Measurements from ENCODE around the gene CCDC192. TPM values are rescaled to one million over a fixed set of nuclear protein-coding genes. Genes with fewer than 3 reads are reported as not detected.

Gene CCDC192
- total RNA-seq, 2 experiments from 2014 or later = not detected

DNA sequence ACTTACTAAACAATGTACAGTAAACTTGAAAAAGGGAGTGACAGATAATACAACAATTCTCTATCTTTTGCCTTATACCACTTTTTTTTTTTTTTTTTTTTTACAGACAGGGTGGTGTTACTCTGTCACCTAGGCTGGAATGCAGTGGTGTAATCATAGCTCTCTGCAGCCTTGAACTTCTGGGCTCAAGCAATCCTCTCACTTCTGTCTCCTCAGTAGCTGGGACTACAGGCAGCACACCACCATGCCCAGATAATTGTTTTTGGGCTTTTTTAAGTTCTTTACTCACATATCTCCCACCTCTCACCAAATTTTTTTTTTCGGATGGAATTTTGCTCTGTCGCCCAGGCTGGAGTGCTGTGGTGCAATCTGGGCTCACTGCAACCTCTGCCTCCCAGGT is 208.4 kb downstream of the CCDC192 start:
- POLR2A ChIA-PET = no interaction called here
- no peak for TF ChIP-seq CTCF (IDR thresholded peaks at IDR 0.05)
- H3K27ac Mint-ChIP-seq = no peak overlapping the region
- Histone ChIP-seq H3K4me1 (ENCODE audit: insufficient read depth, low read length) (no peaks in the 10 kb centered on the region), H3K27me3 (ENCODE audit: control insufficient read depth in 1 of 2, insufficient read depth in 2 of 2, low read length in 2 of 2) (no peaks in the 10 kb centered on the region), H3K36me3 (ENCODE audit: insufficient read depth, low read length) (no peaks in the 10 kb centered on the region), H3K27ac (ENCODE audit: low read depth in 1 of 2, low read length in 2 of 2) (no peak overlapping the region), H3K4me3 (ENCODE audit: low read length) (no peak overlapping the region), H3K9me3 (ENCODE audit: control insufficient read depth in 1 of 2, insufficient read depth in 1 of 2, low read length in 2 of 2) (no peaks in the 10 kb centered on the region)
- H3K27me3 Mint-ChIP-seq = no peaks in the 10 kb centered on the region
- no peaks in the 10 kb centered on the region for H3K36me3 Mint-ChIP-seq (ENCODE audit: low read depth)
- peaks cover under 1% of the 10 kb centered on the region for H3K4me1 Mint-ChIP-seq (ENCODE audit: low read depth)
- intact Hi-C loops (cut with DNase I, micrococcal nuclease) = loop anchor here in 1 of 2 experiments (10.0 kb wide), 1 partner anchor 173 kb away; the partner anchor contains the start of gene SLC12A2
- no peak overlapping the region for H3K4me3 Mint-ChIP-seq
- ATAC-seq (ENCODE audit: poor library complexity) = no peak
- DNase-seq = no peak
- H3K9me3 Mint-ChIP-seq = no peaks in the 10 kb centered on the region
- CTCF ChIA-PET = no interaction called here

DNA sequence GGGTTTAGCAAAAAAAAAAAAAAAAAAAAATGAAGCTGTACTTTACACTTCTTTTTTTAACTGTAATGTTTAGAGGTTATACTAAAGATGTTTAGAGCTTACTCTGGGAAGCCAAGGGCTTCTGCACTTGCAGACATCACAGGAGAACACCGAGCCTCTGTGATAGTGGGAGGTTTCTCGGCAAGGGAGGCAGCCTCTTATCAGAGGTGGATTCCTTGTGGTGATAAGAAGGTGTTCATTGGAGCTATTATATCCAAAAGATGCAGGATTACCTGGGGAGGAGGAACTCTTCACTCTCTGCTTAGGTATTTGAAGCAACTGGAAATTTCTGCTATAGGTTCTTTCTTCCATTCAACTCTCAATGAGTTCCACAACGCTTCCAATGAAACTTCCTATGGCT is 209.2 kb downstream of the CCDC192 start:
- POLR2A ChIA-PET = no interaction called here
- H3K27me3 Mint-ChIP-seq = no peaks in the 10 kb centered on the region
- TF ChIP-seq CTCF (IDR thresholded peaks at IDR 0.05) = no peak
- H3K4me1 Mint-ChIP-seq (ENCODE audit: low read depth) = peaks cover 8% of the 10 kb centered on the region
- H3K4me3 Mint-ChIP-seq = no peak overlapping the region
- CTCF ChIA-PET = no interaction called here
- ATAC-seq (ENCODE audit: poor library complexity) = no peak
- no peak for DNase-seq
- no peak overlapping the region for H3K27ac Mint-ChIP-seq
- Histone ChIP-seq H3K4me1 (ENCODE audit: insufficient read depth, low read length) (no peaks in the 10 kb centered on the region), H3K9me3 (ENCODE audit: control insufficient read depth in 1 of 2, insufficient read depth in 1 of 2, low read length in 2 of 2) (no peaks in the 10 kb centered on the region), H3K4me3 (ENCODE audit: low read length) (no peak overlapping the region), H3K36me3 (ENCODE audit: insufficient read depth, low read length) (no peaks in the 10 kb centered on the region), H3K27me3 (ENCODE audit: control insufficient read depth in 1 of 2, insufficient read depth in 2 of 2, low read length in 2 of 2) (no peaks in the 10 kb centered on the region), H3K27ac (ENCODE audit: low read depth in 1 of 2, low read length in 2 of 2) (no peak overlapping the region)
- intact Hi-C loops (cut with DNase I, micrococcal nuclease) = loop anchor here in 1 of 2 experiments (10.0 kb wide), 1 partner anchor 172 kb away; the partner anchor contains the start of gene SLC12A2
- H3K9me3 Mint-ChIP-seq = no peaks in the 10 kb centered on the region
- no peaks in the 10 kb centered on the region for H3K36me3 Mint-ChIP-seq (ENCODE audit: low read depth)

- no peak overlapping the region for H3K4me3 ChIP-seq (ENCODE audit: low read length)
- DNase-seq (peak in 1 of 14 experiments; percentile 20), ATAC-seq (ENCODE audit: poor library complexity) (no peak)
- ChIA-PET POLR2A (interaction anchor here (0.5 kb wide), 1 partner anchor 25 kb away, joined by 3 read pairs; no protein-coding TSS in a partner anchor), CTCF (no interaction called here)
- no peak for TF ChIP-seq CTCF (IDR thresholded peaks at IDR 0.05)
- no peaks in the 10 kb centered on the region for H3K4me1 ChIP-seq (ENCODE audit: insufficient read depth, low read length)
- no peaks in the 10 kb centered on the region for H3K9me3 ChIP-seq (ENCODE audit: control insufficient read depth in 1 of 2, insufficient read depth in 1 of 2, low read length in 2 of 2)
- H3K4me1 Mint-ChIP-seq (ENCODE audit: low read depth) = peaks cover 10% of the 10 kb centered on the region
- H3K36me3 ChIP-seq (ENCODE audit: insufficient read depth, low read length) = no peaks in the 10 kb centered on the region
- H3K27me3 Mint-ChIP-seq = no peaks in the 10 kb centered on the region
- H3K4me3 Mint-ChIP-seq = no peak overlapping the region
- H3K27me3 ChIP-seq (ENCODE audit: control insufficient read depth in 1 of 2, insufficient read depth in 2 of 2, low read length in 2 of 2) = no peaks in the 10 kb centered on the region
- H3K36me3 Mint-ChIP-seq (ENCODE audit: low read depth) = no peaks in the 10 kb centered on the region
- intact Hi-C loops (cut with DNase I, micrococcal nuclease) = loop anchor here in 1 of 2 experiments (10.0 kb wide), 1 partner anchor 168 kb away; the partner anchor contains the start of gene SLC12A2
- H3K27ac Mint-ChIP-seq = no peak overlapping the region
- H3K9me3 Mint-ChIP-seq = no peaks in the 10 kb centered on the region
- H3K27ac ChIP-seq (ENCODE audit: low read depth in 1 of 2, low read length in 2 of 2) = no peak overlapping the region
Measured at GRCh38 chr5:127916885-127917573, 213.8 kb downstream of the CCDC192 start.

Measured in CD4-positive, alpha-beta T cell (primary cell).